HuH-7 (cell line): ENCODE measurements around the gene RSPO4.
"Not testable (repeated sequence)": the region's sequence is repeated elsewhere in the genome, so short reads cannot be mapped to it uniquely, and the experiment has no call there.

Source experiments
- DNase-seq: peaks from one replicate; pipeline ENCODE4 v3.0.0; 2011; ENCODE audit warnings: low spot score

RSPO4 gene

GRCh38 chr20:1003920-1004697, 2.0 kb upstream of the RSPO4 start:
- no peak for DNase-seq

GRCh38 chr20:1002682-1003561, 811 bp upstream of the RSPO4 start:
- no peak for DNase-seq

- DNase-seq: no peak
These were observed 995 bp downstream of the RSPO4 start for GRCh38 chr20:1001116-1001515.

GRCh38 chr20:998231-998830, 3.8 kb downstream of the RSPO4 start:
- DNase-seq: no peak

GRCh38 chr20:997486-997885, 4.6 kb downstream of the RSPO4 start:
- DNase-seq: no peak

GRCh38 chr20:997016-997415, 5.1 kb downstream of the RSPO4 start:
- DNase-seq: no peak

- DNase-seq: no peak
These were observed 6.9 kb downstream of the RSPO4 start for GRCh38 chr20:995170-995569.

- no peak for DNase-seq
These were observed 9.1 kb downstream of the RSPO4 start for GRCh38 chr20:992801-993535.

- DNase-seq: no peak
These were observed 10.3 kb downstream of the RSPO4 start for GRCh38 chr20:991850-992249.

GRCh38 chr20:990293-990959, 11.7 kb downstream of the RSPO4 start:
- no peak for DNase-seq

GRCh38 chr20:988272-988671, 13.8 kb downstream of the RSPO4 start:
- no peak for DNase-seq

- no peak for DNase-seq
These were observed 14.4 kb downstream of the RSPO4 start for GRCh38 chr20:987677-988076.

- no peak for DNase-seq
These were observed 15.3 kb downstream of the RSPO4 start for GRCh38 chr20:986733-987355.

GRCh38 chr20:984994-985393, 17.1 kb downstream of the RSPO4 start:
- DNase-seq: not testable (repeated sequence)

- DNase-seq: no peak
These were observed 19.4 kb downstream of the RSPO4 start for GRCh38 chr20:982754-983153.

GRCh38 chr20:977021-977420, 25.1 kb downstream of the RSPO4 start:
- no peak for DNase-seq

- DNase-seq: no peak
These were observed 26.1 kb downstream of the RSPO4 start for GRCh38 chr20:976033-976432.

GRCh38 chr20:973785-974194, 28.3 kb downstream of the RSPO4 start:
- DNase-seq: peak; percentile 54

- DNase-seq: no peak
These were observed 29.9 kb downstream of the RSPO4 start for GRCh38 chr20:972256-972655.

GRCh38 chr20:971346-971745, 30.8 kb downstream of the RSPO4 start:
- DNase-seq: no peak

GRCh38 chr20:969868-970267, 32.2 kb downstream of the RSPO4 start:
- DNase-seq: no peak
